ENCODE data around the gene AMBP. TPM values are rescaled to one million over a fixed set of nuclear protein-coding genes. Genes with fewer than 3 reads are reported as not detected.

Gene AMBP
- total RNA-seq, 6 experiments from 2014 or later: not detected

DNA sequence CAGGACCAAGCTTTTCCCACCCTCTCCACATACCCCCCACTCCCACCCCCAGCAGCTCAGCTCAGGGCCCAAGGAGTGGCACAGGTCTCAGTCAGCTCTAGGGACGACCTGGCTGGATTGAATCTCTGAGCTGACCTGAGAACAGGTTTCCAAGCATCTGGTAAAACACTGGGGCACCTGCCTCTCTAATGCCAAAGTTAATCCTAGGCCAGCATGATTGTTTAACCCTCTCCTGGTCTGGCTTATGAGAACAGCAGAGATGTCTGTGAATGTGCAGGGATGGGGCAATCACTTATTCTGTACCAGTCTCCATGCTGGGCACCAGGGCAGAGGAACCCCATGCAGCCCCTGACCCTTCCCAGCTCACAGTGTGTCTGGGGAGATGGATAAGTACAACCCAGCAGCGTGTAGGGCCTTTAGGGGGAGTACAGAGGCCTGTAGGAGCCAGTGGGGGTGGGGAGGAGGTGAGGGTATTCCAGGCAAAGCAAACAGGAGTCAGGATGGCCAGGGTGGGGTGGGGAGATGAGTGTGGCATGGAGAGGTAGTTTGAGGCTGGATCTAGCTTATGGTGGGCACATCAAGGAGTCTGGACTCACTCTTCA is 21.7 kb upstream of the AMBP start:
- H3K27ac Mint-ChIP-seq: no peak overlapping the region
- H3K4me1 Mint-ChIP-seq (ENCODE audit: low read depth): no peaks in the 10 kb centered on the region
- peaks cover 11% of the 10 kb centered on the region for H3K36me3 Mint-ChIP-seq (ENCODE audit: low read depth)
- H3K9me3 Mint-ChIP-seq: peaks cover 18% of the 10 kb centered on the region
- H3K4me3 Mint-ChIP-seq: no peak overlapping the region
- TF ChIP-seq, protein P1, sequence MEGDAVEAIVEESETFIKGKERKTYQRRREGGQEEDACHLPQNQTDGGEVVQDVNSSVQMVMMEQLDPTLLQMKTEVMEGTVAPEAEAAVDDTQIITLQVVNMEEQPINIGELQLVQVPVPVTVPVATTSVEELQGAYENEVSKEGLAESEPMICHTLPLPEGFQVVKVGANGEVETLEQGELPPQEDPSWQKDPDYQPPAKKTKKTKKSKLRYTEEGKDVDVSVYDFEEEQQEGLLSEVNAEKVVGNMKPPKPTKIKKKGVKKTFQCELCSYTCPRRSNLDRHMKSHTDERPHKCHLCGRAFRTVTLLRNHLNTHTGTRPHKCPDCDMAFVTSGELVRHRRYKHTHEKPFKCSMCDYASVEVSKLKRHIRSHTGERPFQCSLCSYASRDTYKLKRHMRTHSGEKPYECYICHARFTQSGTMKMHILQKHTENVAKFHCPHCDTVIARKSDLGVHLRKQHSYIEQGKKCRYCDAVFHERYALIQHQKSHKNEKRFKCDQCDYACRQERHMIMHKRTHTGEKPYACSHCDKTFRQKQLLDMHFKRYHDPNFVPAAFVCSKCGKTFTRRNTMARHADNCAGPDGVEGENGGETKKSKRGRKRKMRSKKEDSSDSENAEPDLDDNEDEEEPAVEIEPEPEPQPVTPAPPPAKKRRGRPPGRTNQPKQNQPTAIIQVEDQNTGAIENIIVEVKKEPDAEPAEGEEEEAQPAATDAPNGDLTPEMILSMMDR (IDR thresholded peaks at IDR 0.05): no peak
- H3K27me3 Mint-ChIP-seq (ENCODE audit: insufficient read depth): peaks cover 25% of the 10 kb centered on the region
- no peak for DNase-seq

DNA sequence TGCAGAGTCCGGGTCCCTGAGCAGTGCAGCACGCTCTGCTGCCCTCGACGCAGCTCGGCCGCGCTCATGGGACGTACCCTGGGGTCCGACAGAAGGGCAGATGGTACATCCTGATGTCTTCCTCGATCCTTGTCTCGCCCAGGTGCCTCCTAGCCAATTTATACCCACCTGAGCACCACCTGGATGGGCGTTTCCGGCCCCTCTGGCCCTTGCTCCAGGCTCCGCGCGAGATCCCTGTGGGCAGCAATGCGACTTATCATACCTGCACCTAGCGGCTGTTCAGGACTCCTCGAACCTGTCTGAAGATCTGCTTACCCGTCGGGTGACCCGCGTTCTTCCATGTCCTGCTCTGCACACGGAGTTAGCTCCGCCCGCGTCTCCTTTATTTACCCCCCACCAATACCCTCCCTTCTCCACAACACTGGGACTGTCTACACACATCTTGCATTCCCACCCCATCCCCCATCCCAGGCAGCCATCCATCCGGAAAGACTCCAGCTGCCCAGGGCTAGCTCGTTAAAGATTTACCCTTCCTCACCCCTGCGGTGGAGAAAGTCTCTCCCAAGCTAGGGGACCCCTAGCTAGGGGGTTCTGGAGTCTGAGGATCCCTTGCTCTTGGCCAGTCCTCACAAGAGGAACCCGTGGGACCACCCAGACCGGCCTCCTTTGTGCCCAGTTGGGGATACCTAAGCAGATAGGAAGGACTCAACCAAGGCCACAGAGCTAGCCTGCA is 21.0 kb upstream of the AMBP start, which contains the start of gene KIF12:
KIF12 (minus strand) TSS at position 357 of the 733 bp plus-strand sequence; CDS start at position 341, 16 bp downstream.
- Mint-ChIP-seq H3K9me3 (peaks cover 18% of the 10 kb centered on the region), H3K27me3 (ENCODE audit: insufficient read depth) (peaks cover 27% of the 10 kb centered on the region), H3K4me1 (ENCODE audit: low read depth) (no peaks in the 10 kb centered on the region), H3K27ac (no peak within 1 kb of the TSS), H3K4me3 (no peak within 1 kb of the TSS), H3K36me3 (ENCODE audit: low read depth) (peaks cover 11% of the 10 kb centered on the region)
- no peak for DNase-seq
- TF ChIP-seq, protein P1 (IDR thresholded peaks at IDR 0.05): no peak

DNA sequence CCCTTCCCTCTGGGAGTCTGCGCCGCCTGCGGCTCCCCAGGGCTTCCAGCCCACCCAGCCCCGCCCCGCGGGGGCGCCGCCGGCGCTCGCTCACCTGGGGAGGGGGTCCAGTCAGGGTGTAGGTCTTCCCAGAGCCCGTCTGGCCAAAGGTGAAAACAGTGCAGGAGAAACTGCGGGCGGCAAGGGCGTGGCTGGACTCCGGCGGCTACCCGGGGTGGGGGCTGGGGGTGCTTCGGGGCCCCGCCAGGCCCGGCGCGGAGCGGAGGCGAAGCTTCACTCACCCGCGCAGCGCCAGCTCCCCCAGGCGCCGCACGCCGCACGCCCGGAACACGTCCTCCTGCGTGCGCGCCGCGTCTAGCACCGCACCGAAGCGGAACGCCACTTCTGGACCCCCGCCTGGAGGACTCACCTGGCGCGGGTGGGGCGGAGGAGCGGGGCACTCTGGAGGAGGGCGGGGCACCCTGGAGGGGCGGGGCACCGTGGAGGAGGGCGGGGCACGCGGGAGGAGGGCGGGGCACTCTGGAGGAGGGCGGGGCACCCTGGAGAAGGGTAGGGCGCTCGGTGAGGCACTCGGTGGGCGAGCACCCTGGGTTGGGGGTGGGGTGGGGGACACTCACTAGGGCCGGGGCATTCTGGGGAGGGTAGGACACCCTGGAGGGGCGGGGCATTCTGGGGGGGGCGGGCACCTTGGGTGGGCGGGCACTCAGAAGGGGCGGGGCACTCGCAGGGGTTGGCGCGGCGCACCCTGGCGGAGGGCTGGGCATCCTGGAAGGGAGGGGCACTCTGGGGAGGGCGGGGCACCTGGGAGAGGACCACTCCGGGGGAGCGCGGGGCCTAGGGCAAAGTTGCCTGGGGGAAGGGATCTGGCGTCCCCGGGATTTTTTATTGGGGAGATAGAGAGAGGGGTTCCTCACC is 20.2 kb upstream of the AMBP start:
- no peaks in the 10 kb centered on the region for H3K4me1 Mint-ChIP-seq (ENCODE audit: low read depth)
- no peak overlapping the region for H3K4me3 Mint-ChIP-seq
- no peak overlapping the region for H3K27ac Mint-ChIP-seq
- TF ChIP-seq, protein P1 (IDR thresholded peaks at IDR 0.05): no peak
- DNase-seq: no peak
- peaks cover 29% of the 10 kb centered on the region for H3K27me3 Mint-ChIP-seq (ENCODE audit: insufficient read depth)
- peaks cover 17% of the 10 kb centered on the region for H3K9me3 Mint-ChIP-seq
- H3K36me3 Mint-ChIP-seq (ENCODE audit: low read depth): peaks cover 11% of the 10 kb centered on the region

DNA sequence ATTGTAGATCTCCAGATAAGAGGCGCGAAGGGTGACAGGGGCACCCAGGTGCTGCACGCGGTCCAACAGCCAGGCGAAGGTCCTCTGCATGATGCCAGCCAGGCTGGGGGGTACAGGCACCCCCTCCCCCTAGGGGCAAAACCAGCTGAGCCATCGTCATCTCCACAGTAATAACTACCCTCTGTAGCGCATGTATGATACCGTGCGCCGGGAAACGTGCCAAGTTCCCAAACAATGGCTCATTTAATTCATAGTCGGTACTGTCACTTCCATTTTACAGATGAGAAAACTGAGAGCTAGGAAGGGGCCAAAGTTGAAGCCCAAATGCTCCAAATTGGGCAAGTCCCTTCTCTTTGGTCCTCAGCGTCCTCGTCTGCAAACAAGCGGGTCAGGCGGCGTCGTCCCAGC is 19.5 kb upstream of the AMBP start:
- no peak for DNase-seq
- peaks cover 31% of the 10 kb centered on the region for H3K27me3 Mint-ChIP-seq (ENCODE audit: insufficient read depth)
- H3K4me3 Mint-ChIP-seq: no peak overlapping the region
- no peak overlapping the region for H3K27ac Mint-ChIP-seq
- TF ChIP-seq, protein P1 (IDR thresholded peaks at IDR 0.05): no peak
- H3K9me3 Mint-ChIP-seq: peaks cover 11% of the 10 kb centered on the region
- H3K4me1 Mint-ChIP-seq (ENCODE audit: low read depth): no peaks in the 10 kb centered on the region
- peaks cover 8% of the 10 kb centered on the region for H3K36me3 Mint-ChIP-seq (ENCODE audit: low read depth)

DNA sequence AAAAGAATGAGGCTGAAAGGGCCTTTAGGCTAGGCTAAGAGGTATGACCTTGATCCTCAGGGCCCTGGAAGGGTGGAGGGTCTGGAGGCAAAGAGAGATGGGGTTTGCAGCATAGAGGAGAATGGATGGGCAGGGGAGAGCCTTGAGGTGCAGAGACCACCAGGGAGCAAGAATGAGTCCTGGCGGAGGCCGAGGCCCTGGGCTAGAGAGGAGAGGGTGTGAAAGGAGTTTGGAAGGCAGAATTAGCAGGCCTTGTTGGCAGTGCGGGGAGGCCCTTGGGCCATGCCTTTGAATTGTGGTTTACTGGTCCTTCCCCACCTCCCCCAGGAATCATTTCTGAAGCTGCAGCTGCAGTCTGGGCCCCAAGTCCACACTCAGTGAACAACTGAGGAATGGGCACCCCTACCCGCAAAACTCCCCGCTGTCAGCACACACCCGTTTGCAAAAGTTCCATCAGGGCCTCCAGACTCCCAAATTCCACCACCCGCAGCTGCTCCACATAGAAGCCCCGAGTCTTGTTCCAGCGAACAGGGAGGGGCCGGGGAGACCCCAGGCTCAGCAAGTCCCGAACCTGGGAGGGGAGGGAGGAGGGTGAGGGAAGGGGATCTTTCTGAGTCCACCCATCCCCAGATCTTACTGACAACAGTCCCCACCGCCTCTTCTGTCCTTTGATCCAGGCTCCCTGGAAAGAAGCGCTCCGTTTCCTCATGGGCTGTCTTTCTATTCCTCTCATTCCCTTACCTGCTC is 18.9 kb upstream of the AMBP start:
- TF ChIP-seq, protein P1 (IDR thresholded peaks at IDR 0.05): no peak
- peaks cover 5% of the 10 kb centered on the region; the same call in 1 of the 2 replicates for H3K36me3 Mint-ChIP-seq (ENCODE audit: low read depth)
- peaks cover 6% of the 10 kb centered on the region for H3K9me3 Mint-ChIP-seq
- no peak for DNase-seq
- no peak overlapping the region for H3K4me3 Mint-ChIP-seq
- H3K27me3 Mint-ChIP-seq (ENCODE audit: insufficient read depth): peaks cover 29% of the 10 kb centered on the region
- H3K27ac Mint-ChIP-seq: no peak overlapping the region
- H3K4me1 Mint-ChIP-seq (ENCODE audit: low read depth): no peaks in the 10 kb centered on the region

All from HFFc6 (cell line).